Liver (tissue), 9 donors: Measurements from ENCODE around the gene DGKQ. TPM values are rescaled to one million over a fixed set of nuclear protein-coding genes. Genes with fewer than 3 reads are reported as not detected.

Experiments used
- DNase-seq: peaks from one replicate; pipeline ENCODE4 v3.0.0-alpha.2; 2017; ENCODE audit warnings: low spot score
- H3K27ac ChIP-seq, 2 donors: one replicate each; pipeline ENCODE4 v1.7.0; 2013; ENCODE audit warnings: inconsistent platforms in 2 of 2, low read length in 2 of 2, control low read depth in 1 of 2, low read depth in 1 of 2, mild to moderate bottlenecking in 1 of 2
- H3K27me3 ChIP-seq, 4 donors: one replicate each; pipeline versions ENCODE4 v1.6.1 to v1.7.0; 2013; ENCODE audit warnings: low read length in 3 of 4, inconsistent platforms in 1 of 4, mild to moderate bottlenecking in 1 of 4, moderate library complexity in 1 of 4; ENCODE audit not compliant: control insufficient read depth in 4 of 4, insufficient read depth in 4 of 4
- H3K36me3 ChIP-seq, 4 donors: one replicate each; pipeline versions ENCODE4 v1.6.1 to v1.7.0; 2013; ENCODE audit warnings: low read length in 3 of 4, mild to moderate bottlenecking in 3 of 4, low read depth in 1 of 4, moderate library complexity in 1 of 4; ENCODE audit not compliant: control insufficient read depth in 4 of 4, insufficient read depth in 3 of 4
- H3K4me1 ChIP-seq, 4 donors: one replicate each; pipeline versions ENCODE4 v1.6.1 to v1.7.0; 2013; ENCODE audit warnings: low read length in 3 of 4, mild to moderate bottlenecking in 3 of 4, moderate library complexity in 1 of 4; ENCODE audit not compliant: control insufficient read depth in 4 of 4, insufficient read depth in 4 of 4
- H3K4me3 ChIP-seq, 3 donors: one replicate each; pipeline versions ENCODE4 v1.6.1 to v1.7.0; 2013; ENCODE audit warnings: low read length in 3 of 3, control low read depth in 1 of 3, low read depth in 1 of 3, mild to moderate bottlenecking in 1 of 3
- H3K9ac ChIP-seq, 2 donors: one replicate each; pipeline ENCODE4 v1.7.0; 2013; ENCODE audit warnings: low read length in 2 of 2, mild to moderate bottlenecking in 2 of 2, moderate library complexity in 2 of 2, control low read depth in 1 of 2, low read depth in 1 of 2
- H3K9me3 ChIP-seq, 4 donors: one replicate each; pipeline versions ENCODE4 v1.6.1 to v1.7.0; 2013; ENCODE audit warnings: low read length in 3 of 4; ENCODE audit not compliant: control insufficient read depth in 4 of 4
- CTCF ChIP-seq: fragments of 150-350 bp; IDR thresholded peaks from 2 replicates; pipeline ENCODE4 v1.5.1; 2017; ENCODE audit warnings: improper control_type of control experiment, low read depth, low read length; ENCODE audit not compliant: missing input control
- EGR1 ChIP-seq, 2 donors: IDR thresholded peaks; 2 replicates each; pipeline ENCODE4 v1.6.1; 2016 to 2018; ENCODE audit warnings: antibody characterized with exemption in 2 of 2, low read depth in 2 of 2
- FOXA1 ChIP-seq: IDR thresholded peaks from 2 replicates; pipeline ENCODE4 v1.6.1; 2016; ENCODE audit warnings: antibody characterized with exemption
- FOXA2 ChIP-seq: IDR thresholded peaks from 2 replicates; pipeline ENCODE4 v1.6.1; 2016; ENCODE audit warnings: antibody characterized with exemption
- GABPA ChIP-seq, 2 donors: IDR thresholded peaks in 1 of 2; conservative IDR thresholded peaks in 1 of 2; 2 replicates each; pipeline ENCODE4 v1.6.1; 2016; ENCODE audit warnings: antibody characterized with exemption in 2 of 2, mild to moderate bottlenecking in 1 of 2, moderate library complexity in 1 of 2
- HNF4A ChIP-seq, 2 donors: conservative IDR thresholded peaks; 2 replicates each; pipeline ENCODE4 v1.6.1; 2016; ENCODE audit warnings: antibody characterized with exemption in 2 of 2, mild to moderate bottlenecking in 2 of 2
- HNF4G ChIP-seq: IDR thresholded peaks from 2 replicates; pipeline ENCODE4 v1.6.1; 2016; ENCODE audit warnings: antibody characterized with exemption
- JUND ChIP-seq, 2 donors: IDR thresholded peaks; 2 replicates each; pipeline ENCODE4 v1.6.1; 2016; ENCODE audit warnings: antibody characterized with exemption in 2 of 2
- MAX ChIP-seq: IDR thresholded peaks from 2 replicates; pipeline ENCODE4 v1.6.1; 2016; ENCODE audit warnings: antibody characterized with exemption
- NR2F2 ChIP-seq: IDR thresholded peaks from 2 replicates; pipeline ENCODE4 v1.6.1; 2016; ENCODE audit warnings: antibody characterized with exemption
- REST ChIP-seq: IDR thresholded peaks from 2 replicates; pipeline ENCODE4 v1.6.1; 2016; ENCODE audit warnings: antibody characterized with exemption, mild to moderate bottlenecking
- RXRA ChIP-seq, 2 donors: IDR thresholded peaks; 2 replicates each; pipeline ENCODE4 v1.6.1; 2017 to 2018; ENCODE audit warnings: antibody characterized with exemption in 2 of 2, mild to moderate bottlenecking in 1 of 2
- SP1 ChIP-seq: IDR thresholded peaks from 2 replicates; pipeline ENCODE4 v1.6.1; 2018; ENCODE audit warnings: antibody characterized with exemption, mild to moderate bottlenecking
- YY1 ChIP-seq: IDR thresholded peaks from 2 replicates; pipeline ENCODE4 v1.6.1; 2016; ENCODE audit warnings: antibody characterized with exemption, mild to moderate bottlenecking
- ZBTB33 ChIP-seq: IDR thresholded peaks from 2 replicates; pipeline ENCODE4 v1.6.1; 2016; ENCODE audit warnings: antibody characterized with exemption
- WGBS: extraction: QIAGEN DNeasy Blood & Tissue Kit; methylation state at CpG from one replicate; pipeline ENCODE4 v1.1.7; 2013; 5-methylcytosine and 5-hydroxymethylcytosine counted together
- polyA plus RNA-seq, 2 donors: library from polyadenylated mRNA; stranded (reverse) in 1 of 2; unstranded in 1 of 2; fragments of 200-250 nt in 1 of 2; fragments of >200 nt in 1 of 2; fragmentation: Nextera tagmentation in 1 of 2; extraction: Ambion mirVana in 1 of 2; gene quantifications; one replicate each; pipeline versions ENCODE4 v1.2.1 to v1.2.3, GENCODE V29; 2013 to 2015
- total RNA-seq, 2 donors: library from RNA; depleted of rRNA; stranded (reverse); fragments of >200 nt; gene quantifications; one replicate each; pipeline ENCODE4 v1.2.3, GENCODE V29; 2014
- donor health status: healthy.
- donor health status: healthy.
- donor health status: healthy.
- donor health status: healthy.
- donor health status: healthy.

The DGKQ gene
- total and polyA plus RNA-seq, 4 donors: 1.5 to 8.8 (median 3.6) TPM

- WGBS: 92% methylated on average over 29 of the region's 29 CpGs
- Histone ChIP-seq H3K27ac (no peak overlapping the region), H3K9ac (no peak overlapping the region), H3K9me3 (no peaks in the 10 kb centered on the region), H3K4me3 (no peak overlapping the region), H3K27me3 (no peaks in the 10 kb centered on the region), H3K36me3 (peaks cover 4 to 30% (median 11%) of the 10 kb centered on the region in 4 donors), H3K4me1 (peaks cover 0 to 6% (median 2%) of the 10 kb centered on the region in 4 donors)
- TF ChIP-seq RXRA (IDR thresholded peaks at IDR 0.05) (no peak), FOXA2 (no peak), MAX (no peak), REST (no peak), ZBTB33 (no peak), NR2F2 (no peak), CTCF (no peak), HNF4G (no peak), YY1 (no peak), EGR1 (IDR thresholded peaks at IDR 0.05; ENCODE audit: low read depth in 2 of 2) (no peak), JUND (IDR thresholded peaks at IDR 0.05) (no peak), HNF4A (conservative IDR thresholded peaks at IDR 0.05) (no peak), FOXA1 (no peak)
- no peak for DNase-seq
Measured at GRCh38 chr4:911871-912490, 61.4 kb downstream of the DGKQ start.

- no peaks in the 10 kb centered on the region for H3K27me3 ChIP-seq
- 97% methylated on average over 23 of the region's 23 CpGs for WGBS
- no peaks in the 10 kb centered on the region for H3K9me3 ChIP-seq
- H3K27ac ChIP-seq: no peak overlapping the region
- H3K4me1 ChIP-seq: peaks cover 0 to 6% (median 2%) of the 10 kb centered on the region in 4 donors
- H3K4me3 ChIP-seq: no peak overlapping the region
- TF ChIP-seq REST: no peak
- TF ChIP-seq RXRA (IDR thresholded peaks at IDR 0.05): no peak
- no peak for TF ChIP-seq NR2F2
- TF ChIP-seq FOXA2: no peak
- no peak for TF ChIP-seq SP1
- no peak for TF ChIP-seq JUND (IDR thresholded peaks at IDR 0.05)
- TF ChIP-seq FOXA1: no peak
- TF ChIP-seq GABPA (IDR thresholded peaks at IDR 0.05 in 1 of 2, conservative IDR thresholded peaks at IDR 0.05 in 1 of 2): no peak
- no peak for DNase-seq
- H3K9ac ChIP-seq: no peak overlapping the region
- peaks cover 4 to 30% (median 12%) of the 10 kb centered on the region in 4 donors for H3K36me3 ChIP-seq
Measured at GRCh38 chr4:911221-911751, 62.1 kb downstream of the DGKQ start.
